OCI-LY7 (cell line): Measurements from ENCODE around the gene TMCO1. TPM values are rescaled to one million over a fixed set of nuclear protein-coding genes. Genes with fewer than 3 reads are reported as not detected.

Source experiments
- Bru-seq: library from RNA; stranded (reverse); fragments of 400-500 nt; gene quantifications from one replicate; lab custom pipeline; 2021; lab: Mats Ljungman, UMichigan
- BruChase-seq, 2 experiments: library from RNA; stranded (reverse); fragments of 400-500 nt; gene quantifications; one replicate each; lab custom pipeline; 2021; lab: Mats Ljungman, UMichigan
- BruUV-seq: library from RNA; stranded (reverse); fragments of 400-500 nt; replicated peaks from 2 replicates; lab custom pipeline; 2021; lab: Mats Ljungman, UMichigan
- CTCF ChIA-PET: fragments of 300-600 bp; sonication (Branson Sonifier 250); formaldehyde crosslinking; loops from one replicate; lab custom pipeline; 2022; ENCODE audit warnings: antibody characterized with exemption; ENCODE audit not compliant: unreplicated experiment; lab: Charles Lee
- POLR2A ChIA-PET: fragments of 300-600 bp; sonication (Branson Sonifier 250); formaldehyde crosslinking; loops from one replicate; lab custom pipeline; 2022; ENCODE audit warnings: antibody characterized with exemption; lab: Charles Lee
- DNase-seq: peaks from one replicate; pipeline ENCODE4 v3.0.0-alpha.2; 2015; ENCODE audit warnings: low spot score
- H2AFZ ChIP-seq: fragments of 200-600 bp; sonication (generic), shearing (Covaris generic); 2 replicates; pipeline ENCODE4 v1.6.1; 2014; ENCODE audit warnings: mild to moderate bottlenecking, antibody characterized with exemption, low read length, moderate library complexity
- H3K27ac ChIP-seq: fragments of 200-600 bp; sonication (generic); 2 replicates; pipeline ENCODE4 v1.5.1; 2014; ENCODE audit warnings: mixed run types, low read depth, mild to moderate bottlenecking, moderate library complexity, low read length, inconsistent platforms; ENCODE audit not compliant: poor library complexity, severe bottlenecking
- H3K36me3 ChIP-seq: fragments of 200-600 bp; sonication (generic); 2 replicates; pipeline ENCODE4 v1.6.1; 2014; ENCODE audit warnings: mild to moderate bottlenecking, antibody characterized with exemption, low read length, moderate library complexity, mixed read lengths; ENCODE audit not compliant: insufficient read depth
- H3K4me1 ChIP-seq: fragments of 200-600 bp; sonication (generic); 2 replicates; pipeline ENCODE4 v1.5.1; 2014; ENCODE audit warnings: mild to moderate bottlenecking, low read length; ENCODE audit not compliant: insufficient read depth, poor library complexity, severe bottlenecking
- H3K4me2 ChIP-seq: fragments of 200-600 bp; sonication (generic); 2 replicates; pipeline ENCODE4 v1.6.1; 2014; ENCODE audit warnings: mild to moderate bottlenecking, low read length
- H3K4me3 ChIP-seq: fragments of 200-600 bp; sonication (generic); 2 replicates; pipeline ENCODE4 v1.5.1; 2014; ENCODE audit warnings: mild to moderate bottlenecking, low read depth, low read length; ENCODE audit not compliant: poor library complexity, severe bottlenecking
- H3K79me2 ChIP-seq: fragments of 200-600 bp; sonication (generic); 2 replicates; pipeline ENCODE4 v1.6.1; 2016; ENCODE audit warnings: low read depth, mild to moderate bottlenecking, low read length, moderate library complexity, mixed read lengths; ENCODE audit not compliant: insufficient read depth
- H3K9me2 ChIP-seq: fragments of 200-600 bp; sonication (generic); 2 replicates; pipeline ENCODE4 v1.6.1; 2016; ENCODE audit warnings: mild to moderate bottlenecking, low read length, mixed read lengths; ENCODE audit not compliant: insufficient read depth
- H3K9me3 ChIP-seq: fragments of 200-600 bp; sonication (generic); 2 replicates; pipeline ENCODE4 v1.6.1; 2014; ENCODE audit warnings: mild to moderate bottlenecking, mixed run types, low read length, mixed read lengths
- H4K20me1 ChIP-seq: fragments of 200-600 bp; sonication (generic); 2 replicates; pipeline ENCODE4 v1.6.1; 2014; ENCODE audit warnings: mild to moderate bottlenecking, antibody characterized with exemption, low read length, moderate library complexity, mixed read lengths; ENCODE audit not compliant: insufficient read depth
- CTCF ChIP-seq: fragments of 200-600 bp; sonication (generic); conservative IDR thresholded peaks from 2 replicates; pipeline ENCODE4 v1.5.1; 2014; ENCODE audit warnings: mild to moderate bottlenecking, antibody characterized with exemption, low read length, moderate library complexity, mixed read lengths
- EZH2phosphoT487 ChIP-seq: fragments of 200-600 bp; sonication (generic); IDR thresholded peaks from 2 replicates; pipeline ENCODE4 v1.6.1; 2018; ENCODE audit warnings: low read depth, borderline replicate concordance, mild to moderate bottlenecking, mixed run types, antibody characterized with exemption, low read length, moderate library complexity, mixed read lengths
- intact Hi-C: fragments of 100-400 bp; cut with micrococcal nuclease; formaldehyde crosslinking; loops from one replicate; pipeline ENCODE4 v1.10.0; 2022; ENCODE audit not compliant: unreplicated experiment
- long read RNA-seq: library from polyadenylated mRNA; stranded (forward); transcript quantifications from one replicate; pipeline ENCODE4 v2.0.0, GENCODE V29; 2022
- total RNA-seq, 2 experiments: library from RNA; depleted of rRNA in 1 of 2; stranded (reverse); fragments of >200 nt in 1 of 2; shearing (Covaris generic) in 1 of 2; gene quantifications; 2 replicates each; pipeline ENCODE4 v1.2.3, GENCODE V29; 2014 to 2022

TMCO1 gene
- total RNA-seq (2014; rRNA removed; shearing (Covaris generic)) (22.9 and 23.7 TPM in 2 replicates), total RNA-seq (2022) (44.5 and 49.5 TPM in 2 replicates), Bru-seq, nascent RNA (percentile 61 among the genes with signal in this experiment), BruChase-seq, experiment 1, labeled RNA remaining after a 6-hour chase (percentile 53 among the genes with signal in this experiment), BruChase-seq, experiment 2, labeled RNA remaining after a 2-hour chase (percentile 56 among the genes with signal in this experiment)
- long read RNA-seq, full-length matches to known transcripts, result 88 of 100 reads
- long read RNA-seq, partial matches to known transcripts, result 1 of 100 reads
- long read RNA-seq, other reads (novel, unspliced or antisense), result 11 of 100 reads

- Histone ChIP-seq H2AFZ (peak within 1 kb of the TSS; percentile 92), H3K4me2 (peak within 1 kb of the TSS; percentile 93), H3K9me3 (no peaks in the 10 kb centered on the region), H4K20me1 (no peaks in the 10 kb centered on the region), H3K4me3 (peak within 1 kb of the TSS; percentile 85), H3K36me3 (peaks cover 40% of the 10 kb centered on the region), H3K9me2 (no peaks in the 10 kb centered on the region), H3K79me2 (peaks cover 28% of the 10 kb centered on the region; the same call in 1 of the 2 replicates), H3K27ac (peak within 1 kb of the TSS; percentile 78), H3K4me1 (peaks cover 17% of the 10 kb centered on the region)
- no peak for TF ChIP-seq EZH2phosphoT487
- peak; percentile 38; the same call in 1 of the 2 replicates for TF ChIP-seq CTCF
- no TSS peak for BruUV-seq
- intact Hi-C loops, result loop anchor here (1.0 to 10.0 kb wide), 4 partner anchors 59 to 170 kb away; partner anchors contain the start of genes MGST3 and UCK2
- ChIA-PET CTCF (interaction anchor here (1.0 to 1.3 kb wide), 2 partner anchors 61 to 170 kb away, joined by 3 to 5 read pairs; no protein-coding TSS in a partner anchor), POLR2A (interaction anchor here (0.7 to 3.9 kb wide), 19 partner anchors 13 to 146 kb away, joined by 3 to 27 read pairs (median 3); no protein-coding TSS in a partner anchor)
- peak; percentile 99 for DNase-seq
Observed at GRCh38 chr1:165768513-165769394, at the start of gene TMCO1. Gene TMCO1, minus strand, starts transcription at chr1:165768868. Its CDS starts 117 bp downstream, at chr1:165768751.

GRCh38 chr1:165816826-165817497, 48.3 kb upstream of the TMCO1 start:
- Histone ChIP-seq H3K36me3 (no peaks in the 10 kb centered on the region), H3K4me2 (no peak overlapping the region), H4K20me1 (no peaks in the 10 kb centered on the region), H3K4me3 (no peak overlapping the region), H3K27ac (no peak overlapping the region), H3K4me1 (no peaks in the 10 kb centered on the region), H3K79me2 (no peaks in the 10 kb centered on the region), H3K9me3 (no peaks in the 10 kb centered on the region), H2AFZ (no peak overlapping the region), H3K9me2 (no peaks in the 10 kb centered on the region)
- POLR2A ChIA-PET, result no interaction called here
- CTCF ChIA-PET, result no interaction called here
- intact Hi-C loops, result no loop called here
- no peak for TF ChIP-seq CTCF
- no peak for TF ChIP-seq EZH2phosphoT487
- BruUV-seq, result no TSS peak
- DNase-seq, result no peak
